GM12872 (cell line): ENCODE measurements around the gene PSMB9.

Source experiments
- CTCF ChIP-seq: IDR thresholded peaks from 3 replicates; pipeline ENCODE4 v1.5.1; 2011; ENCODE audit warnings: low read depth, mild to moderate bottlenecking, low read length, moderate library complexity; ENCODE audit not compliant: insufficient read depth

The PSMB9 gene

GRCh38 chr6:32842021-32842650 lies 11.9 kb upstream of the PSMB9 start:
- TF ChIP-seq CTCF = no peak

- no peak for TF ChIP-seq CTCF
Measured at GRCh38 chr6:32842690-32843089, 11.3 kb upstream of the PSMB9 start.

GRCh38 chr6:32843331-32843978 lies 10.5 kb upstream of the PSMB9 start:
- no peak for TF ChIP-seq CTCF

GRCh38 chr6:32843979-32844838 lies 9.8 kb upstream of the PSMB9 start, which contains the start of gene PSMB8:
TSS of gene PSMB8 (minus strand) at chr6:32844047. CDS start at chr6:32843996, 51 bp downstream.
- TF ChIP-seq CTCF = peak; percentile 18; the same call in 1 of the 3 replicates

- no peak for TF ChIP-seq CTCF
Measured at GRCh38 chr6:32844839-32845383, 9.1 kb upstream of the PSMB9 start.

- no peak for TF ChIP-seq CTCF
Measured at GRCh38 chr6:32845384-32845884, 8.6 kb upstream of the PSMB9 start.

- TF ChIP-seq CTCF = no peak
Measured at GRCh38 chr6:32847004-32847403, 7.0 kb upstream of the PSMB9 start.
